H1 (cell line): Measurements from ENCODE around the gene GH1. TPM values are rescaled to one million over a fixed set of nuclear protein-coding genes. Genes with fewer than 3 reads are reported as not detected.

ENCODE experiments used
- CTCF ChIA-PET: fragments of 300-600 bp; sonication (Branson Sonifier 250); formaldehyde crosslinking; loops from one replicate; lab custom pipeline; 2021; ENCODE audit not compliant: partially characterized antibody; lab: Charles Lee
- POLR2A ChIA-PET: fragments of 300-600 bp; sonication (Branson Sonifier 250); formaldehyde crosslinking; loops from one replicate; lab custom pipeline; 2021; ENCODE audit warnings: inconsistent platforms; ENCODE audit not compliant: partially characterized antibody; lab: Charles Lee
- DNase-seq, 2 experiments: peaks; one replicate each; pipeline versions ENCODE4 v3.0.0 to v3.0.0-alpha.2; 2010 to 2022; ENCODE audit warnings: low spot score in 2 of 2, low read depth in 1 of 2, mixed read lengths in 1 of 2
- FAIRE-seq: peaks from 2 replicates; lab custom pipeline; 2011; peaks lifted over from hg19 to GRCh38; lab: Jason Lieb, UNC
- H2AFZ ChIP-seq: 2 replicates; pipeline ENCODE4 v1.8.1; 2012; ENCODE audit warnings: low read length, inconsistent platforms
- H2AK5ac ChIP-seq: 2 replicates; pipeline ENCODE4 v1.6.1; 2013; ENCODE audit warnings: low read depth, low read length
- H2BK120ac ChIP-seq: replicated peaks from 2 replicates; pipeline ENCODE3; 2013; ENCODE audit warnings: low read depth, low read length, inconsistent platforms
- H2BK12ac ChIP-seq: 2 replicates; pipeline ENCODE4 v1.6.1; 2013; ENCODE audit warnings: low read depth, low read length
- H2BK15ac ChIP-seq: 2 replicates; pipeline ENCODE4 v1.6.1; 2013; ENCODE audit warnings: low read length
- H2BK20ac ChIP-seq: 2 replicates; pipeline ENCODE4 v1.6.1; 2013; ENCODE audit warnings: low read length
- H2BK5ac ChIP-seq: 2 replicates; pipeline ENCODE4 v1.6.1; 2013; ENCODE audit warnings: low read depth, low read length
- H3K14ac ChIP-seq: 2 replicates; pipeline ENCODE4 v1.6.1; 2013; ENCODE audit warnings: inconsistent platforms; ENCODE audit not compliant: insufficient read length
- H3K18ac ChIP-seq: 2 replicates; pipeline ENCODE4 v1.6.1; 2013; ENCODE audit warnings: low read length; ENCODE audit errors: extremely low read depth
- H3K23ac ChIP-seq: 2 replicates; pipeline ENCODE4 v1.6.1; 2013; ENCODE audit warnings: inconsistent platforms; ENCODE audit not compliant: insufficient read length
- H3K23me2 ChIP-seq: 2 replicates; pipeline ENCODE4 v1.6.1; 2013; ENCODE audit warnings: low read depth, low read length
- H3K27ac ChIP-seq: 2 replicates; pipeline ENCODE4 v1.6.1; 2011; ENCODE audit warnings: low read depth, low read length, inconsistent platforms
- H3K27me3 ChIP-seq, 4 experiments: replicated peaks in 1 of 4; 1 replicate in 1 of 4; 2 replicates in 3 of 4; pipeline versions ENCODE4 v1.6.1 to v1.8.1; 2011 to 2013; ENCODE audit warnings: low read length in 3 of 4, mild to moderate bottlenecking in 3 of 4, inconsistent platforms in 2 of 4, mixed read lengths in 2 of 4, moderate library complexity in 1 of 4; ENCODE audit not compliant: control insufficient read depth in 3 of 4, insufficient read depth in 3 of 4; ENCODE audit errors: extremely low read depth in 1 of 4
- H3K36me3 ChIP-seq, 4 experiments: 2 replicates each; pipeline versions ENCODE4 v1.6.1 to v1.8.1; 2011 to 2013; ENCODE audit warnings: mild to moderate bottlenecking in 4 of 4, low read length in 3 of 4, moderate library complexity in 2 of 4, control low read depth in 1 of 4, inconsistent platforms in 1 of 4; ENCODE audit not compliant: insufficient read depth in 4 of 4, control insufficient read depth in 2 of 4
- H3K4ac ChIP-seq: replicated peaks from 2 replicates; pipeline ENCODE3; 2013; ENCODE audit warnings: low read length, low read depth, mixed read lengths, inconsistent platforms; ENCODE audit not compliant: insufficient read length
- H3K4me1 ChIP-seq, 4 experiments: replicated peaks in 1 of 4; 1 replicate in 1 of 4; 2 replicates in 3 of 4; pipeline versions ENCODE4 v1.6.1 to v1.8.1; 2011 to 2013; ENCODE audit warnings: low read length in 3 of 4, inconsistent platforms in 2 of 4, mixed read lengths in 1 of 4; ENCODE audit not compliant: insufficient read depth in 4 of 4, control insufficient read depth in 3 of 4
- H3K4me2 ChIP-seq, 2 experiments: 2 replicates each; pipeline versions ENCODE4 v1.6.1 to v1.8.1; 2011 to 2013; ENCODE audit warnings: low read depth in 2 of 2, low read length in 2 of 2, control low read depth in 1 of 2, inconsistent platforms in 1 of 2, mild to moderate bottlenecking in 1 of 2; ENCODE audit not compliant: insufficient read depth in 1 of 2
- H3K4me3 ChIP-seq, 4 experiments: fragments of 200-600, 300-600 bp in 1 of 4; sonication (generic), shearing (Covaris generic), sonication (Bioruptor Twin) in 1 of 4; 2 replicates each; pipeline versions ENCODE4 v1.5.1 to v1.8.1; 2011 to 2016; ENCODE audit warnings: low read length in 4 of 4, low read depth in 3 of 4, control low read depth in 2 of 4, inconsistent platforms in 2 of 4, mild to moderate bottlenecking in 2 of 4, mixed read lengths in 1 of 4, moderate library complexity in 1 of 4; ENCODE audit not compliant: insufficient read depth in 2 of 4; ENCODE audit errors: extremely low read depth in 1 of 4
- H3K56ac ChIP-seq: replicated peaks from 2 replicates; pipeline ENCODE3; 2013; ENCODE audit warnings: low read depth, mild to moderate bottlenecking, mixed read lengths, low read length, inconsistent platforms; ENCODE audit not compliant: insufficient read length
- H3K79me1 ChIP-seq: 2 replicates; pipeline ENCODE4 v1.6.1; 2013; ENCODE audit warnings: low read depth, low read length, control low read depth
- H3K79me2 ChIP-seq, 2 experiments: 2 replicates each; pipeline versions ENCODE4 v1.6.1 to v1.8.1; 2012 to 2013; ENCODE audit warnings: low read length in 2 of 2, mild to moderate bottlenecking in 2 of 2, inconsistent platforms in 1 of 2; ENCODE audit not compliant: insufficient read depth in 2 of 2, control insufficient read depth in 1 of 2
- H3K9ac ChIP-seq, 4 experiments: replicated peaks in 1 of 4; 1 replicate in 1 of 4; 2 replicates in 3 of 4; pipeline versions ENCODE4 v1.6.1 to v1.8.1; 2011 to 2013; ENCODE audit warnings: low read depth in 3 of 4, low read length in 3 of 4, control low read depth in 2 of 4, mild to moderate bottlenecking in 2 of 4, moderate library complexity in 2 of 4, inconsistent platforms in 1 of 4; ENCODE audit errors: extremely low read depth in 1 of 4
- H3K9me3 ChIP-seq, 2 experiments: 2 replicates each; pipeline versions ENCODE4 v1.6.1 to v1.8.1; 2012 to 2013; ENCODE audit warnings: mild to moderate bottlenecking in 2 of 2, moderate library complexity in 2 of 2, control low read depth in 1 of 2, inconsistent platforms in 1 of 2, low read depth in 1 of 2, low read length in 1 of 2, mixed read lengths in 1 of 2; ENCODE audit not compliant: insufficient read depth in 2 of 2
- H4K20me1 ChIP-seq, 2 experiments: replicated peaks in 1 of 2; 2 replicates each; pipeline versions ENCODE3 to v1.8.1; 2011 to 2013; ENCODE audit warnings: inconsistent platforms in 2 of 2, low read length in 2 of 2, mild to moderate bottlenecking in 1 of 2; ENCODE audit not compliant: insufficient read depth in 2 of 2, control insufficient read depth in 1 of 2
- H4K5ac ChIP-seq: 2 replicates; pipeline ENCODE4 v1.6.1; 2013; ENCODE audit warnings: low read length, low read depth, mixed read lengths, inconsistent platforms; ENCODE audit not compliant: insufficient read length
- H4K8ac ChIP-seq: 2 replicates; pipeline ENCODE4 v1.8.0; 2013; ENCODE audit warnings: mild to moderate bottlenecking, moderate library complexity, low read length, inconsistent platforms; ENCODE audit not compliant: insufficient read depth; ENCODE audit errors: extremely low read depth
- H4K91ac ChIP-seq: replicated peaks from 2 replicates; pipeline ENCODE3; 2013; ENCODE audit warnings: low read length, mixed read lengths, inconsistent platforms; ENCODE audit not compliant: insufficient read length
- E2F6 ChIP-seq: IDR thresholded peaks from 2 replicates; pipeline ENCODE4 v1.6.1; 2012; ENCODE audit warnings: inconsistent platforms
- HDAC2 ChIP-seq, 2 experiments: fragments of 300-600 bp in 1 of 2; sonication (generic) in 1 of 2; IDR thresholded peaks; 2 replicates each; pipeline ENCODE4 v1.6.1; 2011 to 2012; ENCODE audit warnings: low read depth in 2 of 2, low read length in 2 of 2, mild to moderate bottlenecking in 2 of 2, moderate library complexity in 2 of 2, borderline replicate concordance in 1 of 2, inconsistent platforms in 1 of 2
- MAX ChIP-seq: IDR thresholded peaks from 2 replicates; pipeline ENCODE4 v1.6.1; 2012; ENCODE audit warnings: inconsistent platforms
- POU5F1 ChIP-seq: IDR thresholded peaks from 2 replicates; pipeline ENCODE4 v1.6.1; 2011; ENCODE audit warnings: low read depth, mild to moderate bottlenecking, low read length, moderate library complexity
- WGBS, 2 experiments: shearing (Covaris generic) in 1 of 2; methylation state at CpG; one replicate each; pipeline versions ENCODE4 v1.1.6 to v1.1.7; 2013 to 2015; ENCODE audit warnings: low lambda C conversion rate in 2 of 2, mixed read lengths in 2 of 2, inconsistent platforms in 1 of 2, low coverage in 1 of 2, missing lambda C conversion rate in 1 of 2; ENCODE audit not compliant: insufficient replicate concordance in 2 of 2, insufficient coverage in 1 of 2, insufficient read length in 1 of 2; ENCODE audit errors: extremely low coverage in 1 of 2, missing lambda C conversion rate in 1 of 2; 5-methylcytosine and 5-hydroxymethylcytosine counted together
- polyA plus RNA-seq, 7 experiments: library from polyadenylated mRNA; depleted of rRNA in 3 of 7; stranded (reverse) in 5 of 7; unstranded in 2 of 7; fragments of >200 nt in 5 of 7; fragments of 200-250 nt in 2 of 7; gene quantifications; 1 replicate in 5 of 7; 2 replicates in 1 of 7; 4 replicates in 1 of 7; pipeline versions ENCODE4 v1.2.1 to v1.2.3, GENCODE V29; 2011 to 2013; ENCODE audit warnings: missing spikeins in 2 of 7, mixed read lengths in 2 of 7
- total RNA-seq: library from RNA; stranded (reverse); fragmentation: NEBNext Ultra II Directional; extraction: Animal tissue kit (Norgen Biotek cat#: 25700); gene quantifications from 2 replicates; pipeline ENCODE4 v1.2.1, GENCODE V29; 2021

The GH1 gene
- total and polyA plus RNA-seq, 2 of the 8 experiments (the other 6 are each of a cell fraction or from before 2014, with no cell fraction given): 0.41 TPM; not detected in 1

DNA sequence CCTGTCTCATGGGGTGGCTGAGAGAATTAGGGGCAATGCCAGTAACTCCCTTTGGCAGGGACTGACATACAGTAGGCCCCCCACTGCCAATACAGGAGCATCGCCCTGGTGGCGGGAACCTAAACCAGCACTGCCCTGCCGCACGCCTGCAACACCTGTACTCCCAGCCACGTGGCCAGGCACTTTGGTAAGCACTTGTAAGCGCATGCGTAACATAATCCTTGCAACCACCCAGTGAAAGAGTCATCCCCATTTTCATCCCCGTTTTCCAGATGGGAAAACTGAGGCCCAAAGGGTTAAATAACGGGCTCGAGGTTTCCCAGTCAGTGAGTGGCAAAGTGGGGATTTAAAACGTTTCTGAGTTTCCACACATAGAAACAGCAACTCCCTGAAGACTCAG lies 36.6 kb upstream of the GH1 start:
- Histone ChIP-seq H3K79me1 (no peaks in the 10 kb centered on the region), H2BK12ac (no peak overlapping the region), H2AK5ac (no peak overlapping the region), H4K5ac (no peak overlapping the region), H4K8ac (no peak overlapping the region), H3K56ac (no peak overlapping the region), H2BK15ac (no peak overlapping the region), H3K4me1 (peaks cover 0 to 6% (median 2%) of the 10 kb centered on the region in 4 experiments; a peak in 3 of 7 replicates), H3K23ac (no peak overlapping the region), H3K27ac (no peak overlapping the region), H2BK20ac (no peak overlapping the region), H2BK5ac (no peak overlapping the region), H3K23me2 (no peaks in the 10 kb centered on the region), H3K14ac (no peak overlapping the region), H3K4me3 (no peak overlapping the region), H3K27me3 (no peaks in the 10 kb centered on the region), H3K18ac (no peak overlapping the region), H3K79me2 (no peaks in the 10 kb centered on the region), H4K20me1 (peaks cover 0 to 9% of the 10 kb centered on the region in 2 experiments), H3K4ac (no peak overlapping the region), H3K4me2 (no peak overlapping the region), H2AFZ (no peak overlapping the region), H3K9ac (no peak overlapping the region), H4K91ac (no peak overlapping the region), H2BK120ac (no peak overlapping the region), H3K36me3 (peaks cover 0 to 3% (median 0%) of the 10 kb centered on the region in 4 experiments; a peak in 1 of 8 replicates), H3K9me3 (no peaks in the 10 kb centered on the region)
- TF ChIP-seq E2F6 (peak; percentile 41; the same call in 1 of the 2 replicates), HDAC2 (IDR thresholded peaks at IDR 0.05; ENCODE audit: borderline replicate concordance in 1 of 2, low read depth in 2 of 2, low read length in 2 of 2) (no peak), MAX (0 out of 2 replicates have a peak, but pooled peaks have one; percentile 15), POU5F1 (no peak)
- CTCF ChIA-PET: interaction anchor here (0.8 to 14.4 kb wide), 10 partner anchors 9 to 70 kb away, joined by 3 to 270 read pairs (median 4); partner anchors contain the start of genes CSHL1 and GH1
- WGBS, 2 experiments: 89% methylated on average over 11 of the region's 11 CpGs; no CpG with 5 or more reads in 1 of the 2 experiments
- FAIRE-seq (no peak), DNase-seq (no peak)
- POLR2A ChIA-PET: interaction anchor here (0.9 kb wide), 1 partner anchor 8 kb away, joined by 3 read pairs; no protein-coding TSS in a partner anchor
